ENCODE results near the gene ATP8B1. TPM values are rescaled to one million over a fixed set of nuclear protein-coding genes. Genes with fewer than 3 reads are reported as not detected.
"Not testable (repeated sequence)": the region's sequence is repeated elsewhere in the genome, so short reads cannot be mapped to it uniquely, and the experiment has no call there.

Gene ATP8B1
- total RNA-seq, 1 donor from 2014 or later = 38.7 TPM

- H3K27me3 Mint-ChIP-seq (ENCODE audit: unreplicated experiment) = no peaks in the 10 kb centered on the region
- no peak overlapping the region for H3K4me3 Mint-ChIP-seq (ENCODE audit: unreplicated experiment)
- H3K9me3 Mint-ChIP-seq (ENCODE audit: unreplicated experiment) = no peaks in the 10 kb centered on the region
- peaks cover 15% of the 10 kb centered on the region for H3K4me1 Mint-ChIP-seq (ENCODE audit: unreplicated experiment)
- no peak for DNase-seq (ENCODE audit: extremely low spot score, unreplicated experiment)
- no peak for TF ChIP-seq CTCF (IDR thresholded peaks at IDR 0.05)
- H3K27ac Mint-ChIP-seq (ENCODE audit: unreplicated experiment) = peak overlapping the region; percentile 38
- no peaks in the 10 kb centered on the region for H3K36me3 Mint-ChIP-seq (ENCODE audit: unreplicated experiment)
Observed at GRCh38 chr18:57831597-57832377, 28.7 kb upstream of the ATP8B1 start.

DNA sequence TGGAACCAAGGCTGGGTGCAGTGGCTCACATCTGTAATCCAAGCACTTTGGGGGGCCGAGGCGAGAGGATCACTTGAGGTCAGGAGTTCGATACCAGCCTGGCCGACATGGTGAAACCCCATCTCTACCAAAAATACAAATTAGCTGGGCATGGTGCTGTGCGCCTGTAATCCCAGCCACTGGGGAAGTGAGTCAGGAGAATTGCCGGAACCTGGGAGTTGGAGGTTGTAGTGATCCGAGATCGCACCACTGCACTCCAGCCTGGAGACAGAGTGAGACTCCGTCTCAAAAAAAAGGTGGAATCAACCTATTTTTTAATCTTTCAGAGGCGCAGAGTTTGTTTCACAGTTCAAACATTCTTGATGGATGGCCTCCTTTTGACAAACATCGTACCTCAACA lies 24.5 kb upstream of the ATP8B1 start:
- Mint-ChIP-seq H3K36me3 (ENCODE audit: unreplicated experiment) (no peaks in the 10 kb centered on the region), H3K27me3 (ENCODE audit: unreplicated experiment) (no peaks in the 10 kb centered on the region), H3K4me3 (ENCODE audit: unreplicated experiment) (no peak overlapping the region), H3K27ac (ENCODE audit: unreplicated experiment) (no peak overlapping the region), H3K4me1 (ENCODE audit: unreplicated experiment) (peaks cover 7% of the 10 kb centered on the region), H3K9me3 (ENCODE audit: unreplicated experiment) (no peaks in the 10 kb centered on the region)
- DNase-seq (ENCODE audit: extremely low spot score, unreplicated experiment) = peak; percentile 13
- no peak for TF ChIP-seq CTCF (IDR thresholded peaks at IDR 0.05)

DNA sequence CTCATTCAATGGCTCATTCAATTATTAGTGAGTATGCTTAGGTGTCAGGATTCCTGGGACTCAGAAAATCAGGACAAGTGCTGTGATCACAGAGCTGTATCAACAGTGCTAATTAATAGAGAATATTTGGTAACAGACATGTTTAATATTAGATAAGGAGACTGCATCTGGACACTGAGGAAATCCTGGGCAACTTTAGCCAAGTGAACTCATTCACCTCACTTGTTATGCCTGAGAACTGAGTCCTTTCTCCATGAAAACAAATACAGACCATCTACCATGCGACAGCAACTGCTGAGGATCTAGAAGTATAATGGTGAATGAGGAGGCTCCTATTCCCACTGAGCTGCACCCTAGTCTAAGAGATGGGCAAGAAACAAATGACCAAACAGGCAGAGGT lies 23.1 kb upstream of the ATP8B1 start:
- H3K27ac Mint-ChIP-seq (ENCODE audit: unreplicated experiment) = no peak overlapping the region
- peak; percentile 17 for DNase-seq (ENCODE audit: extremely low spot score, unreplicated experiment)
- no peaks in the 10 kb centered on the region for H3K36me3 Mint-ChIP-seq (ENCODE audit: unreplicated experiment)
- H3K4me3 Mint-ChIP-seq (ENCODE audit: unreplicated experiment) = no peak overlapping the region
- H3K4me1 Mint-ChIP-seq (ENCODE audit: unreplicated experiment) = peaks cover 7% of the 10 kb centered on the region
- no peak for TF ChIP-seq CTCF (IDR thresholded peaks at IDR 0.05)
- no peaks in the 10 kb centered on the region for H3K27me3 Mint-ChIP-seq (ENCODE audit: unreplicated experiment)
- H3K9me3 Mint-ChIP-seq (ENCODE audit: unreplicated experiment) = no peaks in the 10 kb centered on the region

GRCh38 chr18:57820583-57820982 lies 17.5 kb upstream of the ATP8B1 start:
- not testable (repeated sequence) for H3K9me3 Mint-ChIP-seq (ENCODE audit: unreplicated experiment); H3K36me3 Mint-ChIP-seq (ENCODE audit: unreplicated experiment); H3K27me3 Mint-ChIP-seq (ENCODE audit: unreplicated experiment); H3K4me3 Mint-ChIP-seq (ENCODE audit: unreplicated experiment)
- DNase-seq (ENCODE audit: extremely low spot score, unreplicated experiment) = peak; percentile 21
- peaks cover 28% of the 10 kb centered on the region for H3K4me1 Mint-ChIP-seq (ENCODE audit: unreplicated experiment)
- H3K27ac Mint-ChIP-seq (ENCODE audit: unreplicated experiment) = peak overlapping the region; percentile 96

- no peaks in the 10 kb centered on the region for H3K36me3 Mint-ChIP-seq (ENCODE audit: unreplicated experiment)
- H3K9me3 Mint-ChIP-seq (ENCODE audit: unreplicated experiment) = no peaks in the 10 kb centered on the region
- peak overlapping the region; percentile 46 for H3K4me3 Mint-ChIP-seq (ENCODE audit: unreplicated experiment)
- H3K27me3 Mint-ChIP-seq (ENCODE audit: unreplicated experiment) = no peaks in the 10 kb centered on the region
- H3K4me1 Mint-ChIP-seq (ENCODE audit: unreplicated experiment) = peaks cover 28% of the 10 kb centered on the region
- H3K27ac Mint-ChIP-seq (ENCODE audit: unreplicated experiment) = peak overlapping the region; percentile 96
- TF ChIP-seq CTCF (IDR thresholded peaks at IDR 0.05) = no peak
- DNase-seq (ENCODE audit: extremely low spot score, unreplicated experiment) = peak; percentile 81
Observed at GRCh38 chr18:57819671-57820460, 16.8 kb upstream of the ATP8B1 start.

Measured in osteocyte (in vitro differentiated cells).